Retina (tissue), 1 donor: ENCODE data around the gene MID2.
"Not testable (repeated sequence)": the region's sequence is repeated elsewhere in the genome, so short reads cannot be mapped to it uniquely, and the experiment has no call there.

Source experiments
- DNase-seq: peaks from one replicate; pipeline ENCODE4 v3.0.0-alpha.2; 2016

The MID2 gene, protein sequence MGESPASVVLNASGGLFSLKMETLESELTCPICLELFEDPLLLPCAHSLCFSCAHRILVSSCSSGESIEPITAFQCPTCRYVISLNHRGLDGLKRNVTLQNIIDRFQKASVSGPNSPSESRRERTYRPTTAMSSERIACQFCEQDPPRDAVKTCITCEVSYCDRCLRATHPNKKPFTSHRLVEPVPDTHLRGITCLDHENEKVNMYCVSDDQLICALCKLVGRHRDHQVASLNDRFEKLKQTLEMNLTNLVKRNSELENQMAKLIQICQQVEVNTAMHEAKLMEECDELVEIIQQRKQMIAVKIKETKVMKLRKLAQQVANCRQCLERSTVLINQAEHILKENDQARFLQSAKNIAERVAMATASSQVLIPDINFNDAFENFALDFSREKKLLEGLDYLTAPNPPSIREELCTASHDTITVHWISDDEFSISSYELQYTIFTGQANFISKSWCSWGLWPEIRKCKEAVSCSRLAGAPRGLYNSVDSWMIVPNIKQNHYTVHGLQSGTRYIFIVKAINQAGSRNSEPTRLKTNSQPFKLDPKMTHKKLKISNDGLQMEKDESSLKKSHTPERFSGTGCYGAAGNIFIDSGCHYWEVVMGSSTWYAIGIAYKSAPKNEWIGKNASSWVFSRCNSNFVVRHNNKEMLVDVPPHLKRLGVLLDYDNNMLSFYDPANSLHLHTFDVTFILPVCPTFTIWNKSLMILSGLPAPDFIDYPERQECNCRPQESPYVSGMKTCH

GRCh38 chrX:107825698-107826237, at the start of gene MID2:
TSS of gene MID2 (plus strand) at chrX:107825866. CDS start at chrX:107826427, 561 bp downstream.
- peak; percentile 58 for DNase-seq

DNA sequence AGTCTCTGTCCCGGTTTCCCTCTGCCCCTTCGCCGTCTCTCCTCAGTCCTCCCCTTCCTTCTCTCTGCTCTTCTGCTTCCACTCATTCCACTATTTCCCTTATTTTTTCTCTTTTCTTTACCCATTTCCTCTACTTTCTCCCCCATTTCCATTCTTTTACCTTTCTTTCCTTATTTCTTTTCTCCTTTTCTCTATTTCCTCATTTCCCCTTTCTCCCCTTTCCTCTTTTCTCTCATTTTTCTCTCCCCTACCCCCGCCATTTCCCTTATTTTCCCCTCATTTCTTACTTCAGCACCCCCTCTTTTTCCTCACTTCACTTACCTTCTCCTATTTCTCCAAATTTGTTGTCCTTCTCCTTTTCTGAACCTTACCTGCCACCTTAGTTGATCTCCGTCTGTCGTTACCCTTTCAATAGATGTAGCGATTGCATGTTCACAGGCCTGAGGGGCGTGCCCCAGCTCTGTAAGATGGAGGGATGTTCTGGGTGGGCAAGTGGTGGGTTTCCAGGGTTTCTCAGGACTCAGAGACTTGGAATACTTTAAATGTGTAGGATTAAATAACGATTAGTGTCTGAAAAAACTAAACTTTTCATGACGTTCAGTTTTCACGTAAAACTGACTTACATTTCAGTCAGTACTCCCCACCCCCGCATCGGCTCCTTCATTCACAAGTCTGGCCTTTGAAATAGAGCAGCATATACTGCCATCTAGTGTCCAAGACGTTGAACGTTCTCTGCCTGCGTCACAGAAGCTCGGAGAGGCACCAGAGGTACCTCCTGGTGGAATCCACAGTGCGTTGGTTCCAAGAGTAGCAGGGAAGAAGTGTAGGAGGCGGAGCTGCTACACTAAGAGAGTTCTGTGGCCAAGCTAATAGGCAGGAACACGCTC, 48.8 kb upstream of the MID2 start:
- peak; percentile 77 for DNase-seq

GRCh38 chrX:107777536-107777832, 48.2 kb upstream of the MID2 start, which contains the start of gene NCBP2L:
TSS of gene NCBP2L (plus strand) at chrX:107777733. CDS start at chrX:107794221, 16,488 bp downstream.
- no peak for DNase-seq

- no peak for DNase-seq
Measured at GRCh38 chrX:107780525-107780924, 45.1 kb upstream of the MID2 start.

DNA sequence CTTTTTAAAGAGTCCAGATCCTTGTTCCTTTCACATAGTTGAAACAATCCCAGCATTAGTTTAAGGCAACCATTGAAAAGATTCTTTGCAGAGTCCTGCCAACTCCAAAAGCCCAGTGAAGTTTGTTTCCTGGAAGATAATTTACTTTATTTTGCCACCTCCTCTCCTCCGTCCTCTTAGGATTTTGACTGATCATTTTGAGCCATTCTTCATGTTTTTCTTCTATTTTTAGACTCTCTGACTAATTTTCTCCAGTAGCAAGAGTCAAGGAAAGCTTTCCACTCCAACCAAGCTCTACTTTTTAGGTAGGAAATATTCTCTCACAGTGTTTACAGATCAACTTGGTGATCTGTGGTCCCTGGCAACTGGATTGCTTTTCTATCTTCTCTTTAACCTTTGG, 37.8 kb upstream of the MID2 start:
- DNase-seq: no peak

- no peak for DNase-seq
Measured at GRCh38 chrX:107804427-107804826, 21.2 kb upstream of the MID2 start.

DNA sequence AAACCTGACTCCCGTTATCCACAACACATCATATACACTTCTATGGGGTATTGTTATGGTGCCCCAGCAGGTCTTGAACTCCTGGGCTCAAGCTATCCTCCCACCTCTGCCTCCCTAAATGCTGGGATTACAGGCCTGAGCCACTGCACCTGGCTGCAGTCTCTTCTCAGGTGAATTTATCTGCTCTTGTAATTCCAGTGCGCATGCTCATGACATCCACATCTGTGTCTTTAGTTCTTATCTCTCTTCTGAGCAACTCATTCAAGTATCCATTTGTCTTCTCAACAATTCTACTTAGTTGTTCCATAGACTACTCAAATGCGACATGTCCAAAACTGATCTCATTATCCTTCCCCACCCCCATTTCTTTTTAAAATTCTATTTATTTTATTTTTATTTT, 20.5 kb upstream of the MID2 start:
- no peak for DNase-seq

GRCh38 chrX:107810053-107810452, 15.6 kb upstream of the MID2 start:
- DNase-seq: not testable (repeated sequence)

GRCh38 chrX:107818900-107819521, 6.7 kb upstream of the MID2 start:
- DNase-seq: no peak

- DNase-seq: no peak
Measured at GRCh38 chrX:107823042-107823441, 2.6 kb upstream of the MID2 start.

- no peak for DNase-seq
Measured at GRCh38 chrX:107823456-107823855, 2.2 kb upstream of the MID2 start.

DNA sequence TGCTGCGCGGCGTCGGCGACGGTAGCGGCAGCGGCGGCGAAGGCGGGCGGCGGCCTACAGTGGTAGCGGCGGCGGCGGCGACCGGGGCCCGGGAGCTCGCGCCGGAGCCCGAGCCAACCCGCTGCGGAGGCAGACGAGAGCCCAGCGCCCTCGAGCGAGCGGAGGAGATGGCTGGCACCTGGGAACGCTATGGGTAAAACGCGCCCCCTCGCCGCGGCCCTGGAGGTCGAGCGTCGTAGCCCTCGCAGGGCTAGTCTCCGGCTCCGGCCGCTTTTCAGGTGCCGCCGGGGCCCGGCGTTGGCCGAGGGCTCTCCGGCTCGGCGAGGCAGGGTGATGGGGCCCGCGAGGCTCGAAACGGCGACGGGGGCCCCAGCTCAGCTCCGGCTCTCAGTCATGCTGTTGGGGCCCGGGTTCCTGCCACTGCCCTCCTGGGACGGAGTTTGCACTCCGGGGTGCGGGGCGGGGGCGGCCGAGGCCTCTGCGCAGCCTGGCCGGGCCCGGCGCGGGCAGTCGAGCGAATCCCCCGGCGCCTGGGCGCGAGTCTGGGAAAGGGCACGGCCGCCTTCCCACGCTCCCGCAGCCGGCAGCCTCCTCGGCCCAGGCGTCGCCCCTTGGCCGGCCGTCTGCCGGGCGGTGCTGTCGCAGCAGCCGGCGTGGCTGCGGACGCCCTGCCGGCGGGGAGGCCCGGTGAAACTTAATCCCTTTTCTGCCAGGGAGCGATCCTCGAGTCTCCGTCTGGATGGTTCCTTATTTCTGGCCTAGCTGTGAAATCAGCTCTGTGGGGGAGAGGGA, 768 bp downstream of the MID2 start:
- peak; percentile 75 for DNase-seq

GRCh38 chrX:107827030-107827831, 1.6 kb downstream of the MID2 start:
- DNase-seq: no peak

- DNase-seq: no peak
Measured at GRCh38 chrX:107827852-107828251, 2.2 kb downstream of the MID2 start.

DNA sequence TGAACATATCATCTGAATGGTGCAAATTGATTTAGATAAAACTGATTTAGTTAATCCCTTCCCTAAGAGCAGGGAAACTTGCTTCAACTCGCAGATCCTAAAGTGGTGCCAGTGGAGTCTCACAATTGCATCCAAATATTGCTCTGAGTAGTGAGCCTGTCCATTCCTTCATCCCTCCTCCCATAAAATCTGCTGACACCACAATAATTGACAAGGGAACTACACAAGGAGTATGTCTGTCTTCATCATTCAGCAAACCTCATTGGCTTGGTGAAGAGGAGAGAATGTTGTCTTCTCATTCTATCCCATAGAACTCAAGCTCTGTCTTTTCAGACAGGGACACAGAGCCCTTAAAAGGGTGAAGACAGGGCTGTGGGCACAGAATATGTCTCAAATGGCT, 4.2 kb downstream of the MID2 start:
- no peak for DNase-seq

DNA sequence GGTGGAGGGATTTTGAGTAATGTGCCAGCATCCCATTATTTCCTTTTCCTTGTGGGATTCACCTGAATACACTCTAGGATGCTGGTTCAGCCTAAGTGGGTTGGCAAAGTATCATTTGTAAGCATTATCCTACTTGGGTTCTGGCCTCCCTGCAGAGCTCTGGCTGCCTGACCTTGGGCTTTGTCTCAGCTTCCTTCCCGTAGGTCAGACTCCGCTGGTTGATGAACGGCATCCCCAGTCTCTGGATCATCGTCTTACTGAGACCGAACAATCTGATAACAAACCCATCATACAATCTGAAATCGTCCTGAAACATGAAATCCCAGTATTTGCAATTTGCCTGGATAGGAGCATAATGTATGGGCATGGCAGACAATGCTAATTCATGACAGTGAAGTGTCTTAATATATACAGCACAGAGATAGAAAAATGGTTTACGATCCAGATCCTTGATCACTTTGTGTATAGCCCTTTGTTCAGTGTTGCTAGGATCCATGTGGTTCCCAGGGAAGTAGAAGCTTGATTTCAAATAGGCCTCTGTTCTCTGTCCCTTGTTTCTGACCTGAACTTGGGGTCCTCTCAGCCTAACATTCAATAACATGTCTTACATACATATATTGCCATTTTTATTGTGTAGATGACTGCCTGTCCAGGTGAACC, 5.5 kb downstream of the MID2 start:
- DNase-seq: no peak

DNA sequence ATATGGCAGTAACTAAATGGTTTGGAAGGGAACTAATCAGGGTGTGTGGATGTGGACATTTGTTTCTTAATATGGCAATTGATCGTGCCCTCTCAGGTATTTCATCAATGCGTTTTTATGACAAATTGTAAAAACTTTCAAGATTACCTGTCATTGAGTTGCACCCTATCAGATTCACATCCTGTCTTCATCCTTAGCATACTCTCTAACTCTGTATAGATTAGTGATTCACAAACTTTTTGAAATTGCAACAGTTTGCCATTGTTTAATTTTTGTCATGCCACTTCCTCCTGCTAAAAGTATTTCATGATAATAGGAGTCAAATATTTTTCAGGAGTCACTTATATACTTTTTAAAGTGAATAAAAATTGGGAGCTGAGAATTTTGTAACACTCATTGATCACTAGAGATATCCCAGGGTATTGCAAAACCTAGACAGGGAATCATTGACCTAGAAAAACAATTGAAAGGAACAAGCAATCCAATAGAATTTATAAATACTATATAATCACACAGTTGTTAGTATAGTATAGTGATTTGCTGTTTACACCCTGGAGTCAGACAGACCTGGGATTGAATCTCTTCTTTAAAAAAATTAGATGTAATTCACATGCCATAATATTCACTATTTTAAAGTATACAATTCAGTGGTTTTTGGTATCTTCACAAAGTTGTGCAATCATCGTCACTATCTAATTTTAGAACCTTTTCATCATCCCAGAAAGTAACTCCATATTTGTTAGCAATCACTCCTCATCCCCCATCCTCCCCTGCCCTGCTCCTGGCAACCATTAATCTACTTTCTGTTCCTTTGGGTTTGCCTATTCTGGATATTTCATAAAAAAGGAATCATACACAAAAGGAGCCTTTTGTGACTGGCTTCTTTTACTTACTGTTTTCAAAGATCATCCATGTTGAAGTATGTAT, 8.9 kb downstream of the MID2 start:
- no peak for DNase-seq

DNA sequence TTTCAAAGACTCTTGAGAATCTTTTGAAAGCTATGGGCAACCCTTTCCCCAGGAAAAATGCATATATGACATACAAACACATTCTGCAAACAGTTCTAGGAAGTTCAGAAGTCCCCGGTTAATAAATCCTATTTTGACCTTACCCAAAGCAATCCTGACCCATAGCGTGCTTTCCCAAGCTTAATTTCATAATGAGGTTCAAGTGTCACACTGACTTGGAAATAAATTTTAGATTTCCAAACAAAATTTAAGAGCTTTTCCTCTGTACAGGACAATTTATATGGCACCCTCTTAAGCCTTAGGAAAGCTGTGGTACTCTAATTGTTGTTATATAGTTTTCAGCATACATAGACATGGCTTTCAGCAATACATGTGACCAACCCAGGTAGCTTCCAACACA, 11.3 kb downstream of the MID2 start:
- DNase-seq: no peak

GRCh38 chrX:107840971-107841370, 15.3 kb downstream of the MID2 start:
- no peak for DNase-seq
